ENCODE data around the gene SCART1.
"Not testable (repeated sequence)": the region's sequence is repeated elsewhere in the genome, so short reads cannot be mapped to it uniquely, and the experiment has no call there.

- TF ChIP-seq, protein P1, sequence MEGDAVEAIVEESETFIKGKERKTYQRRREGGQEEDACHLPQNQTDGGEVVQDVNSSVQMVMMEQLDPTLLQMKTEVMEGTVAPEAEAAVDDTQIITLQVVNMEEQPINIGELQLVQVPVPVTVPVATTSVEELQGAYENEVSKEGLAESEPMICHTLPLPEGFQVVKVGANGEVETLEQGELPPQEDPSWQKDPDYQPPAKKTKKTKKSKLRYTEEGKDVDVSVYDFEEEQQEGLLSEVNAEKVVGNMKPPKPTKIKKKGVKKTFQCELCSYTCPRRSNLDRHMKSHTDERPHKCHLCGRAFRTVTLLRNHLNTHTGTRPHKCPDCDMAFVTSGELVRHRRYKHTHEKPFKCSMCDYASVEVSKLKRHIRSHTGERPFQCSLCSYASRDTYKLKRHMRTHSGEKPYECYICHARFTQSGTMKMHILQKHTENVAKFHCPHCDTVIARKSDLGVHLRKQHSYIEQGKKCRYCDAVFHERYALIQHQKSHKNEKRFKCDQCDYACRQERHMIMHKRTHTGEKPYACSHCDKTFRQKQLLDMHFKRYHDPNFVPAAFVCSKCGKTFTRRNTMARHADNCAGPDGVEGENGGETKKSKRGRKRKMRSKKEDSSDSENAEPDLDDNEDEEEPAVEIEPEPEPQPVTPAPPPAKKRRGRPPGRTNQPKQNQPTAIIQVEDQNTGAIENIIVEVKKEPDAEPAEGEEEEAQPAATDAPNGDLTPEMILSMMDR (IDR thresholded peaks at IDR 0.05): not testable (repeated sequence)
- TF ChIP-seq POLR2A (IDR thresholded peaks at IDR 0.05): not testable (repeated sequence)
Measured at GRCh38 chr10:133414401-133414800, 39.3 kb upstream of the SCART1 start.

All from uterus (tissue), 2 donors.